Muscle of back (tissue), 11 donors: ENCODE results near the gene NFKB1. TPM values are rescaled to one million over a fixed set of nuclear protein-coding genes. Genes with fewer than 3 reads are reported as not detected.
A peak's percentile ranks its signal among the peaks of the same experiment; 100 is the strongest.
"Not testable (repeated sequence)": the region's sequence is repeated elsewhere in the genome, so short reads cannot be mapped to it uniquely, and the experiment has no call there.

Experiments
- DNase-seq, 3 donors: peaks; one replicate each; pipeline versions ENCODE4 v3.0.0 to v3.0.0-alpha.2; 2013
- polyA plus RNA-seq, 10 donors: library from polyadenylated mRNA; unstranded; fragments of 120-200 nt; gene quantifications; one replicate each; pipeline ENCODE4 v1.2.1, GENCODE V29; 2013; ENCODE audit not compliant: insufficient read length in 10 of 10

The NFKB1 gene
- polyA plus RNA-seq, 10 donors, result 17.8 to 24.2 (median 19.8) TPM

DNA sequence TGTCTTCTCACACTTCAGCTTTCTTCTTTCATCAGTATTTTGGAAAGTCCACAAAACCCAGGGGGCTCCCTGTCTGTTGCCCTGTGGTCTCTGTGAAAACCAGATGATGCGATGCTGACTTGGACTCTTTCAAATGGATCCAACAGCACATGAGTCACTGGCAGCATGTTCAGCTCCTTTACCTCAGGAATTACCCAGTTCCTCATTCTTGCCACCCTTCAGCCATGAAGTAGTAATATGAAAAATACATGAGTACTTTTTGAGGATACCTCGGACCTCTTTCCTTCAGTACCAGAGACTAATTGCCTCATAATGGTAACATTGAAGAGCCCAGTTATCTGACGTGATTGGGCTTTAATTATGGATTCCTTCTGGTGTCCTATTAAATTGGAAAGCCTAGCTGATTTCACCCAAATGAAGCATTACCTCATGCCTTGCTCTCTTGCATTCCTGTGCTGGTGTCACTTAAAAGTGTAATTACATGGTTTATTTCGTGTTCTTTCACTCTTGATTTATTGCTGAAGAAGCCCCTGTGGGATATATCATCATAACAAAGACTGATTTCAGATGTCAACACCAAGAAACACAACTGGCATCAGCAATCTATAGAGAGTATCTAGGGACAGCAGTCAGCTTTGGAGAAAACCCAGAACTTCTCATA lies 63.4 kb downstream of the NFKB1 start:
- DNase-seq, result peak in 2 of 3 donors; percentile 14 to 53

- no peak for DNase-seq
Observed at GRCh38 chr4:102565696-102566095, 64.5 kb downstream of the NFKB1 start.

- DNase-seq, result no peak
Observed at GRCh38 chr4:102566426-102566825, 65.3 kb downstream of the NFKB1 start.

DNA sequence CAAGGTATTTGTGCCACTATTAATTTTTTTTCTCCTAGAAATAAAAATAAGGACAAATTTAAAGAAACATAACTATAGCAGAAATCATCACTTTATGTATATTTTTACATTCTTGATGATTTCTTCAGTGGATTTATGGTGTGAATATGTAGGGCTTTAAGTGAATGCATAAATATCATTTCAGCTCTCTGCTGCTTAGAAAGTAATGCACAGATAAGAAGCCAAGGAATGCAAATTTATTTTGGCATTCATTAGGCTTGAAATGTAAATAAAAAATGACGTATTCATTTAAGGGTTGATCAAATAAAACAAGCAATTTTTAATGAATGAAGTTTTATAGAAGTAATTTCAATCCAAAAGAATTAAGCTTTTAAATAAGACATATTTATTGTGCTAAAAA lies 66.3 kb downstream of the NFKB1 start:
- no peak for DNase-seq

GRCh38 chr4:102569200-102569599 lies 68.0 kb downstream of the NFKB1 start:
- no peak for DNase-seq

- not testable (repeated sequence) for DNase-seq
Observed at GRCh38 chr4:102570211-102570610, 69.1 kb downstream of the NFKB1 start.

- DNase-seq, result no peak
Observed at GRCh38 chr4:102572452-102572851, 71.3 kb downstream of the NFKB1 start.

DNA sequence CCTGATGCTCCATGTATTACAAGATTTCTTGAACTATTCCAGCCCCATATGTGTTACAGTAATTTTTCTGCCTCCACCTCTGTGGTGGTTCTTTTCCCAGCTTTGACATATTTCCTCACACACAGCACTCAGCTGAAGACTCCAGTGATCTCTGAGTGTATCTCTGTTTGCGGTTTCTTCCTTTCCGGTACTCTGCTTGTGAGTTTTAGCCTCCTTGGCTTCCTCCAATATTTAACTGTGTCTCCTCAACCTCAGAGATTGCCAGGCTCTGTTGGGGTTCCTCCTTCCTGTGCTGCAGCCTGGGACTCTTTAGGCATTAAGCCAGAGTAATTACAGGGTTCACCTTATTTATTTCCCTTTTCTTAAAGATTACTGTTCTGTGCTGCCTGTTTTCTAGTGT lies 73.2 kb downstream of the NFKB1 start:
- DNase-seq, result peak in 1 of 3 donors; percentile 8

DNA sequence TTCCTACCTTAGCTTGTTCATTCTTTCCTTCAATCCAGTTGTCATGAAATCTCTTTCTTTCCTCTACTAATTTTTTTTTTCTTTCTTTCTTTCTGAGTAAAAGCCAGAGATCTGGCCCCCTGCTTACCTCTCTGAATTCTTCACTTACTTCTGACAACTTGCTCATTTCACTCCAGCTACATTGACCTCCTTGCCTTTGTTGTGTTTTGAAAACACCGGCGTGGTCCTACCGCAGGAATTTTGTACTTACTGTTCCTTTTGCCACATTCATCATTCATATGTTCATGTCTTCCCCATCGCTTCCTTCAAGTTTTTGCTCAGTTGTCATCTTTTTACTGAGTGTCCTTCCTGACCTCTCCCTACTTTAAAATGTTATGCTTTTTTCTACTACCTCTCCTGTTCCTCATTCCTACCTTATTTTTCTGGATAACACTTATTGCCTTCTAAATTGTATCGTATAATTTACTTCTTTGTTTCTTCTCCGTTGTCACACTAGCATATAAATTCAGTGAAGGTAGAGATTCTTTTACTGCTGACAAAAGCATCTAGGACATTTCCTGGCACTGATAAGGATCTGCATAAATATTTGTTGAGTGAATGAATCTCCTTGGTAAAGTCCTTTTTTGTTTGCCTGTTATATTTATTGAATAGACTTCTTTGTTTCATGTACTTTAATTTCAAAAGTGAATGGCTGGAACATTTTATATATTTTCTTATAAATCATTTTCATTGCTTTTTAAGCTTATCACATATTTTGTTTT lies 74.4 kb downstream of the NFKB1 start:
- DNase-seq, result no peak

DNA sequence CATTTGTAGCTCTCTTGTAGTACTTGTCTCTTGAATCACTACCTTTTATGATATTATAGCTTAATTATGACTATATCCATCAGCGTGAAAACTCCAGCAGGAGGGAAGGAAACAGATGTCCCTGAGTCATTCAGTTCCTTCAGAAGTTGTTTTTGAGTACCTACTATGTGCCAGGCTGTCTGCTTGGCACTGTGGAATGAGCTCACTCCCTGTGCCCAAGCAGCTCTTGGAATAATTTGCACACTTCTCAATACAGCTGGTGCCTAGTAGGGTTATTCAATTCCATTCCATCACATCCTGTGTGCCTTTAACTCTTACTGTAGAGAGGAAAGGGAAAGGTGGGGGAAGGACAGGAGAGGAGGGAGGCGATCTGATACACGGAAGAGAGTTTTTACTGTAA lies 77.1 kb downstream of the NFKB1 start:
- no peak for DNase-seq

DNA sequence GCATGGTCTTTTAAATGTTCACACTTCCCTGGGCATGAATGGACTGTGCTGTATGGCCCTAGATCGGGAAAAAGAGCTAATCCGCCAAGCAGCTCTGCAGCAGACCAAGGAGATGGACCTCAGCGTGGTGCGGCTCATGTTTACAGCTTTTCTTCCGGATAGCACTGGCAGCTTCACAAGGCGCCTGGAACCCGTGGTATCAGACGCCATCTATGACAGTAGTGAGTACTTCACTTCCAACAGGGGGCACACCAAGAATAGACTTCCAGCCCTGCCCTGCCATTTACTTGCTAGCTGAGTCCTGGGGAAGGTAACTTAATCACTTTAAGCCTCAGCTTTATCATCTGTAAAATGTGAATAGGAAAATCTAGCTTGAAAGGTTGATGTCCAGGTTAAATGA lies 77.7 kb downstream of the NFKB1 start:
- no peak for DNase-seq

DNA sequence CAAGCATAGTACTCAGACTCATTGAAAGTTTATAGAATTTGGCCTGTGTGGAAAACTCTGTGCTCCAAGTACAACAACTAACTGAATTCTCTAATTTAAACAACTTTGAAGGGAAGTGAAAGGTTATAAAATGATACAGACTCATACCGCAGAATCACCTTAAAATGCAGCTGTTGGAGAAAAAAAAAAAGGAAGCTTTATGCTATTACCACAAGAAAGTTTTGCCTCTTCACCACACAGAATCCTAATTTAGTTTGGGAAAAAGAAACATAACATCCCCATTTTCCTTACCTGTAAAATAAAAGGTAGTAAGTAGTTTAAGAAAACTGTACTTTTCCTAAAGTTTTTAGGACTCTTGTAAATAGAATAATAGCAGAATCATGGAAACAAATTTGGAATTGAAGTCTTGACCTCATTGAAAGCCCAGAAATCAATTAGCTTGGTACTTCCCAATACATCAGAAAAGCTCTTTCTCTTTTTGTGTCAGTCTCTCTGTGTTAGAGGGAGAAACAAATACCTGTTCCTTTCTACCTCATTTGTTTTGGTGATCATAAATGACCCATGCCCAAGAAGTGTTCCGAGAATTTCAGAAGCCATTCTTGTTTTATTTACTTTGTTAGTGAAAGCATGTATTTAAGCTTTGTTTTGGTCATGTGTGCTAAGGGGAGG lies 78.8 kb downstream of the NFKB1 start:
- no peak for DNase-seq

- DNase-seq, result no peak
Observed at GRCh38 chr4:102580463-102580842, 79.3 kb downstream of the NFKB1 start.

- DNase-seq, result no peak
Observed at GRCh38 chr4:102584091-102584490, 82.9 kb downstream of the NFKB1 start.

DNA sequence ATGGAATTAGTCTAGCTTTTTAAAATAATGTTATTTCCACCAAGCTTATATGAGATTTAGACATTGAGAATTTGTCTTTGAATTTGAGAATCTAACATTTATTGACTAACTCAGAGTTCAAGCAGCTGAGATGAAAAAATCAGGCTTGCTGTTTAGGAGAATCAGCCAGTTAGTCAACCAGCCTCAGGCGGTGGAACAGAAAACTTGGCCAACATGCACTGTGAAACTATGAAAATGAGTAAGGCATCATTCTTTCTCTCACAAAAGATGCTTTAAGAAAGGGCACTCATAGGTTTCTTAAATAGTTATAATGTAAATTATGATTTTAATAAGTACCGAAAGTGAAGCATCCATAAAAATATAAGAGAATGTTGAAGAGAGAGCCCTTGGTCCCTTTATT lies 84.2 kb downstream of the NFKB1 start:
- no peak for DNase-seq

- DNase-seq, result no peak
Observed at GRCh38 chr4:102586002-102586643, 85.0 kb downstream of the NFKB1 start.

- no peak for DNase-seq
Observed at GRCh38 chr4:102586644-102587021, 85.5 kb downstream of the NFKB1 start.

- no peak for DNase-seq
Observed at GRCh38 chr4:102589743-102590142, 88.6 kb downstream of the NFKB1 start.

- DNase-seq, result no peak
Observed at GRCh38 chr4:102592256-102592655, 91.1 kb downstream of the NFKB1 start.

DNA sequence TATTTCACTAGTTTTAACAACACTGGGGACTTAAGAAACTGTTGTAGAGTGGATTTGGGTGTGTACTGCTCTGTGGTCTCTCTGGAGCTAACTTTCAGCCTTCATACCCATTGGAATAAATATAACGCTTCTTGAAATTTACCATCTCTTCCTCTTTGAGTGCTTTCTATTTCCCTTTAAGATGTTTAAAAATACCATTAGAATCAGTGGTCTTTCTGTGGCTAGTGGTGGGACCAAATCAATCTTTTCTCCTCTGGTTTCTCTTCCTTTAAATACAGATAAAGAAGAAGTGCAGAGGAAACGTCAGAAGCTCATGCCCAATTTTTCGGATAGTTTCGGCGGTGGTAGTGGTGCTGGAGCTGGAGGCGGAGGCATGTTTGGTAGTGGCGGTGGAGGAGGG lies 92.0 kb downstream of the NFKB1 start:
- no peak for DNase-seq

DNA sequence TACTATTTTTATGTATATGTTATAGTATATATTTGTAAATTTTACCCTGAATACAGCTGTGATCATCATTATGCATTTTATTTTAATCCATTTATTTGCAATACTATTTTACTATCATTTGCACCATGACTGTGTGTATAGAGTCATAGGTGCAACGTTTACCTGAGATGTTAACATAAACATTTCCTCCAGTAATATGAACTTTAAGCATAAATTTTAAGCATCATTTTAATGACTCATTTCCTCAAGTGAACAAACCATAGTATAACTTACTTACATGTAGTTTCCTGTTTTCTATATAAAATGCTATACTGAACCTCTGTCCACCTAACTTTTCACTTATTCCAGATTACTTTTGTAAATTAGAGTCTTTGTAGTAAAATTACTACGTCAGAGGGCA lies 92.8 kb downstream of the NFKB1 start:
- DNase-seq, result no peak

DNA sequence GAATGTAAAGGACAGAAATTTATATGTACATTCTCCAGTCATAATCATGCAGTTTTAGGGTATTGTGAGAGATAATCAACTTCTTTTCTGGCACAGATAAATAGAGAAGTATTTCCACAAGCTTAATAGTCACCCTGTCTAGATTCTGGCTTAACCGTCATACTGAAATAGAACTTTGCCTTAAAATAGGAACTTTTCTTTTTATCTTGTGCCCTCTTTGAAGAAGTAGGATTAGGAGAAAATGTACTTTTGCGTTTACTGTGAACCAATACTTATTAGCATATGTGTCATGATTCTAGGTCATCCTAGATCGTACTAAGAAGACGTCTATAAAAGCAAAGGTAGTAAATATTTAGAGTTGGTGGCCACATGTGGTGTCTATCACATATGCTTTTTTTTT lies 95.4 kb downstream of the NFKB1 start:
- no peak for DNase-seq
